Activated CD4-positive, alpha-beta T cell treated with anti-CD3 and anti-CD28 coated beads, Interleukin-2, amount 10 ng/mL, durations not matched to agents 24 days and 14 days (primary cell): ENCODE data around the gene TTC3. TPM values are rescaled to one million over a fixed set of nuclear protein-coding genes. Genes with fewer than 3 reads are reported as not detected.
"Not testable (repeated sequence)": the region's sequence is repeated elsewhere in the genome, so short reads cannot be mapped to it uniquely, and the experiment has no call there.

Source experiments
- DNase-seq: peaks from one replicate; pipeline ENCODE4 v3.0.0; 2022
- H3K27ac Mint-ChIP-seq: one replicate; pipeline ENCODE4 v1.8.0; 2022; ENCODE audit warnings: mild to moderate bottlenecking, mixed read lengths
- H3K27me3 Mint-ChIP-seq: one replicate; pipeline ENCODE4 v1.8.0; 2022; ENCODE audit warnings: mixed read lengths
- H3K36me3 Mint-ChIP-seq: one replicate; pipeline ENCODE4 v1.8.0; 2022; ENCODE audit warnings: low read depth, mild to moderate bottlenecking, mixed read lengths
- H3K4me1 Mint-ChIP-seq: one replicate; pipeline ENCODE4 v1.8.0; 2021; ENCODE audit warnings: mixed read lengths
- H3K4me3 Mint-ChIP-seq: one replicate; pipeline ENCODE4 v1.8.0; 2022; ENCODE audit warnings: mild to moderate bottlenecking, moderate library complexity, mixed read lengths
- H3K9me3 Mint-ChIP-seq: one replicate; pipeline ENCODE4 v1.8.0; 2021; ENCODE audit warnings: mixed read lengths
- intact Hi-C: fragments of 100-400 bp; cut with micrococcal nuclease; formaldehyde crosslinking; loops from one replicate; pipeline ENCODE4 v1.15.1; 2023
- total RNA-seq: library from RNA; stranded (reverse); gene quantifications from 2 replicates; pipeline ENCODE4 v1.2.3, GENCODE V29; 2022

TTC3 gene
- total RNA-seq, 1 donor from 2014 or later = 62.4 TPM

- intact Hi-C loops = no loop called here
- H3K9me3 Mint-ChIP-seq = no peaks in the 10 kb centered on the region
- H3K4me1 Mint-ChIP-seq = peaks cover 13% of the 10 kb centered on the region
- H3K4me3 Mint-ChIP-seq = no peak overlapping the region
- H3K27me3 Mint-ChIP-seq = peaks cover under 1% of the 10 kb centered on the region
- no peak for DNase-seq
- H3K36me3 Mint-ChIP-seq = peaks cover 13% of the 10 kb centered on the region
- no peak overlapping the region for H3K27ac Mint-ChIP-seq
Observed at GRCh38 chr21:37206496-37206895, 133.4 kb downstream of the TTC3 start.

DNA sequence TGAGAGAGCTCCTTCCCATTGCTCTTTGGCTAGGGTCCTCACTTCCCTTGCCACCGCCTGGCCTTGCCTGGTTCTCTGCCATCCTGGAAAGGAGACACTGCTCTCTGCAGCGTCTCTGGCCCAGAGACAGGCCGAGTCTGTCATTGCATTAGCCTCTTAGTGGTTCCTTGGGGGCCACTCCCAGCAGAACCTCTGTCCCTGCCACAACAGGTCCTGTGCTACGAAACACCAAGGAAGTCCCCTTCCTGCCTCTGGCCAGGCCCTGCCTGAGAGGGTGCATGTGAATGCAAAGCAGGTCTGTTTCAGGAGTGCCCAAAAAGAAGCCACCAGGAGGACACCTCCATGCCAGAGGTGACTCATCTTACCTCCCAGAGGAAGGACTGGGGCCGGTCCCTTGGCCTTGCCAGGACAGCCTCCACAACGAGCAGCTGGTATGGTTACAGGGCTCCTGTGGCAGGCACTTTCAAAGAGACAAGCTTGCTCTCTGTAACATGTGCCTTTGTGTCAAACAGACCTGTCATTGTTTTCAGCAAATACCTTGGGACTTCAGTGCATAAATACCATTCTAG lies 134.5 kb downstream of the TTC3 start:
- Mint-ChIP-seq H3K27me3 (peaks cover 5% of the 10 kb centered on the region), H3K4me3 (peak overlapping the region; percentile 49), H3K9me3 (no peaks in the 10 kb centered on the region), H3K36me3 (peaks cover 7% of the 10 kb centered on the region), H3K27ac (peak overlapping the region; percentile 66), H3K4me1 (peaks cover 13% of the 10 kb centered on the region)
- peak; percentile 69 for DNase-seq
- intact Hi-C loops = no loop called here

GRCh38 chr21:37208056-37208721 lies 135.1 kb downstream of the TTC3 start:
- H3K4me3 Mint-ChIP-seq = peak overlapping the region; percentile 49

GRCh38 chr21:37208741-37209225 lies 135.7 kb downstream of the TTC3 start:
- Mint-ChIP-seq H3K4me1 (peaks cover 13% of the 10 kb centered on the region), H3K9me3 (no peaks in the 10 kb centered on the region), H3K27me3 (peaks cover 5% of the 10 kb centered on the region), H3K4me3 (no peak overlapping the region), H3K27ac (peak overlapping the region; percentile 9), H3K36me3 (no peaks in the 10 kb centered on the region)
- DNase-seq = no peak
- intact Hi-C loops = no loop called here

More at GRCh38 chr21:37208056-37208721, 135.1 kb downstream of the TTC3 start:
- Mint-ChIP-seq H3K36me3 (peaks cover under 1% of the 10 kb centered on the region), H3K27ac (peak overlapping the region; percentile 66), H3K4me1 (peaks cover 13% of the 10 kb centered on the region), H3K27me3 (peaks cover 5% of the 10 kb centered on the region), H3K9me3 (no peaks in the 10 kb centered on the region)
- peak; percentile 79 for DNase-seq
- intact Hi-C loops = no loop called here

GRCh38 chr21:37210130-37210529 lies 137.1 kb downstream of the TTC3 start:
- intact Hi-C loops = no loop called here
- Mint-ChIP-seq H3K4me1 (peaks cover 13% of the 10 kb centered on the region), H3K9me3 (no peaks in the 10 kb centered on the region), H3K4me3 (no peak overlapping the region), H3K27ac (no peak overlapping the region), H3K36me3 (no peaks in the 10 kb centered on the region), H3K27me3 (peaks cover 5% of the 10 kb centered on the region)
- no peak for DNase-seq

DNA sequence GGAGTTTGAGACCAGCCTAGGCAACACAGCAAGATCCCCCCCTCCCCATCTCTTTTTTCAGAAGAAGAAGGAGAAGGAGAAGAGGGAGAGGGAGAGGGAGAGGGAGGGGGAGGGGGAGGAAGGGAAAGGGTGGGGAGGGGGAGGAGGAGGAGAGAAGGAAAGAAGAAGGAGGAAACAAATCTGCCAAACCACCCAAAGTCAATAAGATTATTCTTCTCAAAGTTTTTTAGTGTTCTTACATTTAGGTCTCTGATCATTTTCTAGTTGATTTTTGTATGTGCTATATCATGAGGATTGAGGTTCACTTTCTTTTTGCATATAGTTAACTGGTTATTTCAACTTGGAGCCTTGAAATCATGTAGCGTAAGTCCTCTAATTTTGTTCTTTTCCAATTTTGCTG lies 137.7 kb downstream of the TTC3 start:
- Mint-ChIP-seq H3K4me3 (no peak overlapping the region), H3K27me3 (peaks cover 5% of the 10 kb centered on the region), H3K9me3 (no peaks in the 10 kb centered on the region), H3K27ac (no peak overlapping the region), H3K4me1 (peaks cover 13% of the 10 kb centered on the region), H3K36me3 (no peaks in the 10 kb centered on the region)
- intact Hi-C loops = no loop called here
- DNase-seq = no peak

GRCh38 chr21:37214952-37215351 lies 141.9 kb downstream of the TTC3 start:
- H3K9me3 Mint-ChIP-seq = no peaks in the 10 kb centered on the region
- no peak for DNase-seq
- H3K36me3 Mint-ChIP-seq = peaks cover 5% of the 10 kb centered on the region
- intact Hi-C loops = no loop called here
- peaks cover 5% of the 10 kb centered on the region for H3K27me3 Mint-ChIP-seq
- no peak overlapping the region for H3K4me3 Mint-ChIP-seq
- peaks cover 4% of the 10 kb centered on the region for H3K4me1 Mint-ChIP-seq
- H3K27ac Mint-ChIP-seq = no peak overlapping the region

GRCh38 chr21:37219761-37220432 lies 146.8 kb downstream of the TTC3 start:
- Mint-ChIP-seq H3K27ac (peak overlapping the region; percentile 95), H3K36me3 (peaks cover 30% of the 10 kb centered on the region), H3K4me1 (peaks cover 31% of the 10 kb centered on the region), H3K27me3 (peaks cover 2% of the 10 kb centered on the region), H3K4me3 (peak overlapping the region; percentile 85), H3K9me3 (no peaks in the 10 kb centered on the region)
- intact Hi-C loops = loop anchor here (5.0 to 10.0 kb wide), 2 partner anchors 145 to 242 kb away; partner anchors contain the start of genes PIGP and TTC3
- DNase-seq = no peak

DNA sequence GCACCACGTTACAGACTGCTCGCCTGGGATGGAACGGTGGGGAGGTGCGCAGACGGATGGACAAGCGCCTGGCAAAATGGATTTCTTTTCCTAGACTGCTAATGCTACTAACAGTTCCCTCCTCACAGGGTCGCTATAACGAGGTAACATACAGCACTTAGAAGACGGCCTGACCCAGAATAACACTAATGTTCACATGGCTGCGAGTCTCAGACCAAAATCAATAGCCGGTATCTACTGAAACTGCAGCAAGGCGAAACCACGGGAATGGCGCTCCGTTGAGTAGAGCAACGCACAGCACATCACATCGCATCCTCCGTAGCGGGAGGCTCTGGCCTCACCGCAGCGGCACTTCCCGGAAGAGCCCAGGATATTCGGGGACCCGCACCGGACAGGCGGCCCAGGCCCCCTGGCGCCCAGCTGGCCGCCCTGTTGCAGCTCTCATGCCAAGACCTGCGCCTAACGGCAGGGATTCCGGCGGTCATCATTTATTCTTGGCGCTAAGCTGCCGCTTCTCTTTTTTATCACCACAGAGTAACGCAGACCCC lies 147.5 kb downstream of the TTC3 start:
- H3K36me3 Mint-ChIP-seq = peaks cover 35% of the 10 kb centered on the region
- intact Hi-C loops = loop anchor here (5.0 to 10.0 kb wide), 2 partner anchors 146 to 242 kb away; partner anchors contain the start of genes PIGP and TTC3
- DNase-seq = peak; percentile 84
- H3K9me3 Mint-ChIP-seq = no peaks in the 10 kb centered on the region
- H3K4me3 Mint-ChIP-seq = peak overlapping the region; percentile 85
- peak overlapping the region; percentile 95 for H3K27ac Mint-ChIP-seq
- peaks cover 37% of the 10 kb centered on the region for H3K4me1 Mint-ChIP-seq
- H3K27me3 Mint-ChIP-seq = peaks cover 2% of the 10 kb centered on the region

DNA sequence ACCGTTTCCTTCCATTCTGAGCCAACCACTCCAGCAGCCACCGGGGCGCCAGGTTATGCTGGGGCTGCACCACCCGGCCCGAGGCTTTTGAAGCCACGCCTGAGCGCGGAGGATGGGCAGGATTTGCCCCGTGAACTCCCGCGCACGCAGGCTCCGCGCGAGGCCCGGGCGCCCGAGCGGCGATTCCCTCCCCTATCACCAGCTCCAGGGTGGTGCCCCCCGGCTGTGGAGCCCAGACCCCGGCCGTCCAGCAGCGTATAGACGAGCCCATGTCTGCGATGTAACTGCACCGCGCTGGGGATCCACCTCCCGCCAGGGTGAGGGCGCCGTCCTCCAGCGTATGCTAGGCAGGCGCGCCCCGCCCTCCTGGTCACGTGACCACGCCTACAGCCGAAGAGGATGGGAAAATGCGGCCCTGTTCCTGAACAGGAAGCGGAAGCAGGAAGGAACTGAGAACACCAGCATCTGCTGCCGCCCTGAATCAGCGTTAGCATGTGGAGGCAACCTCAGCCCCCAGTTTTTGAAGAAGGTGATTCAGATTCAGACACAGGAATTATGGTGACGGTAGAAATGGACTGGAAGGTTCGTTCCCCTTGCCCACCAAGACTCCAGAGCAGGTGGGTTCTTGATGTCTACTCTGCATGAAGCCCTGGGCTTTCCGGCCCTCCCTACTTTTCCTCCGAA lies 148.1 kb downstream of the TTC3 start:
- H3K27ac Mint-ChIP-seq = peak overlapping the region; percentile 95
- no peaks in the 10 kb centered on the region for H3K9me3 Mint-ChIP-seq
- H3K36me3 Mint-ChIP-seq = peaks cover 41% of the 10 kb centered on the region
- peaks cover 43% of the 10 kb centered on the region for H3K4me1 Mint-ChIP-seq
- intact Hi-C loops = loop anchor here (1.0 to 10.0 kb wide), 6 partner anchors 37 to 343 kb away; partner anchors contain the start of genes DYRK1A, PIGP, TTC3 and VPS26C
- H3K4me3 Mint-ChIP-seq = peak overlapping the region; percentile 85
- H3K27me3 Mint-ChIP-seq = peaks cover 2% of the 10 kb centered on the region
- peak; percentile 98 for DNase-seq

DNA sequence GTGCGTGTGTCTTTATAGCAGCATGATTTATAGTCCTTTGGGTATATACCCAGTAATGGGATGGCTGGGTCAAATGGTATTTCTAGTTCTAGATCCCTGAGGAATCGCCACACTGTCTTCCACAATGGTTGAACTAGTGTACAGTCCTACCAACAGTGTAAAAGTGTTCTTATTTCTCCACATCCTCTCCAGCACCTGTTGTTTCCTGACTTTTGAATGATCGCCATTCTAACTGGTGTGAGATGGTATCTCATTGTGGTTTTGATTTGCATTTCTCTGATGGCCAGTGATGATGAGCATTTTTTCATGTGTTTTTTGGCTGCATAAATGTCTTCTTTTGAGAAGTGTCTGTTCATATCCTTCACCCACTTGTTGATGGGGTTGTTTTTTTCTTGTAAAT lies 149.2 kb downstream of the TTC3 start:
- Mint-ChIP-seq H3K4me1 (peaks cover 51% of the 10 kb centered on the region), H3K27ac (peak overlapping the region; percentile 53), H3K36me3 (peaks cover 48% of the 10 kb centered on the region), H3K4me3 (peak overlapping the region; percentile 64)
- not testable (repeated sequence) for DNase-seq, H3K9me3 Mint-ChIP-seq, H3K27me3 Mint-ChIP-seq
- intact Hi-C loops = loop anchor here (5.0 to 10.0 kb wide), 2 partner anchors 147 to 240 kb away; partner anchors contain the start of genes PIGP and TTC3

- H3K9me3 Mint-ChIP-seq = no peaks in the 10 kb centered on the region
- intact Hi-C loops = loop anchor here (5.0 to 10.0 kb wide), 2 partner anchors 149 to 238 kb away; partner anchors contain the start of genes PIGP and TTC3
- H3K27me3 Mint-ChIP-seq = peaks cover 2% of the 10 kb centered on the region
- H3K4me1 Mint-ChIP-seq = peaks cover 51% of the 10 kb centered on the region
- H3K36me3 Mint-ChIP-seq = peaks cover 57% of the 10 kb centered on the region
- H3K27ac Mint-ChIP-seq = peak overlapping the region; percentile 36
- DNase-seq = peak; percentile 55
- H3K4me3 Mint-ChIP-seq = peak overlapping the region; percentile 28
Observed at GRCh38 chr21:37223804-37224345, 150.8 kb downstream of the TTC3 start.
